ENCODE results near the gene RNF7.
"Not testable (repeated sequence)": the region's sequence is repeated elsewhere in the genome, so short reads cannot be mapped to it uniquely, and the experiment has no call there.

Gene RNF7

DNA sequence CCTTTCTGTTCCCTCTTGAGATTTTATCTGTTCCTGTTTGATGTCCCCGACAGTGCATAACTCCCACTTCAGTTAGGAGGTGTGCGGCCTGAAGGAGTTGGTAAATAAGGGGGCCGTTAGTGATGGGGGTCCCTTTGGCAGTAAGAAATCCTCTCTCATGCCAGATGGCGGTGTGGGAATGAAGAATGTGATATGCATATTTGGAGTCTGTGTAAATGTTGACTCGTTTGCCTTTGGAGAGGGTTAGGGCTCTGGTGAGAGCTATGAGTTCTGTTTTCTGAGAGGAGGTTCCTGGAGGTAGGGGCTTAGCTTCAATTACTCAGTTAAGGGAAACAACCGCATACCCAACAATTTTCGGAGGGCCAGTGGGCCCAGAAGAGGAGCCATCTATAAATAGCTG, 38.8 kb upstream of the RNF7 start:
- Histone ChIP-seq H4K20me1 (ENCODE audit: insufficient read depth, low read length) (no peaks in the 10 kb centered on the region), H3K36me3 (ENCODE audit: insufficient read depth, low read length) (no peaks in the 10 kb centered on the region), H3K4me2 (ENCODE audit: insufficient read depth, low read length) (no peak overlapping the region), H3K4me3 (ENCODE audit: low read depth in 1 of 2, low read length in 2 of 2) (no peak overlapping the region), H3K27me3 (ENCODE audit: insufficient read depth, low read length, poor library complexity) (no peaks in the 10 kb centered on the region), H3K4me1 (ENCODE audit: insufficient read depth, low read length) (no peaks in the 10 kb centered on the region), H3K27ac (ENCODE audit: low read length) (no peak overlapping the region), H3K79me2 (ENCODE audit: insufficient read depth, low read length) (no peaks in the 10 kb centered on the region), H2AFZ (ENCODE audit: low read depth, low read length) (no peak overlapping the region), H3K9ac (ENCODE audit: low read depth, low read length) (no peak overlapping the region), H3K9me3 (ENCODE audit: insufficient read depth, low read length, severe bottlenecking) (no peaks in the 10 kb centered on the region)
- ATAC-seq (ENCODE audit: insufficient read depth, low read depth) (no peak), DNase-seq (no peak)
- TF ChIP-seq, protein P1, sequence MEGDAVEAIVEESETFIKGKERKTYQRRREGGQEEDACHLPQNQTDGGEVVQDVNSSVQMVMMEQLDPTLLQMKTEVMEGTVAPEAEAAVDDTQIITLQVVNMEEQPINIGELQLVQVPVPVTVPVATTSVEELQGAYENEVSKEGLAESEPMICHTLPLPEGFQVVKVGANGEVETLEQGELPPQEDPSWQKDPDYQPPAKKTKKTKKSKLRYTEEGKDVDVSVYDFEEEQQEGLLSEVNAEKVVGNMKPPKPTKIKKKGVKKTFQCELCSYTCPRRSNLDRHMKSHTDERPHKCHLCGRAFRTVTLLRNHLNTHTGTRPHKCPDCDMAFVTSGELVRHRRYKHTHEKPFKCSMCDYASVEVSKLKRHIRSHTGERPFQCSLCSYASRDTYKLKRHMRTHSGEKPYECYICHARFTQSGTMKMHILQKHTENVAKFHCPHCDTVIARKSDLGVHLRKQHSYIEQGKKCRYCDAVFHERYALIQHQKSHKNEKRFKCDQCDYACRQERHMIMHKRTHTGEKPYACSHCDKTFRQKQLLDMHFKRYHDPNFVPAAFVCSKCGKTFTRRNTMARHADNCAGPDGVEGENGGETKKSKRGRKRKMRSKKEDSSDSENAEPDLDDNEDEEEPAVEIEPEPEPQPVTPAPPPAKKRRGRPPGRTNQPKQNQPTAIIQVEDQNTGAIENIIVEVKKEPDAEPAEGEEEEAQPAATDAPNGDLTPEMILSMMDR (IDR thresholded peaks at IDR 0.05; ENCODE audit: borderline replicate concordance, extremely low read depth, low read length, poor library complexity, severe bottlenecking), result no peak
- no peak for TF ChIP-seq EZH2 (IDR thresholded peaks at IDR 0.05; ENCODE audit: borderline replicate concordance, low read depth, low read length, severe bottlenecking)

DNA sequence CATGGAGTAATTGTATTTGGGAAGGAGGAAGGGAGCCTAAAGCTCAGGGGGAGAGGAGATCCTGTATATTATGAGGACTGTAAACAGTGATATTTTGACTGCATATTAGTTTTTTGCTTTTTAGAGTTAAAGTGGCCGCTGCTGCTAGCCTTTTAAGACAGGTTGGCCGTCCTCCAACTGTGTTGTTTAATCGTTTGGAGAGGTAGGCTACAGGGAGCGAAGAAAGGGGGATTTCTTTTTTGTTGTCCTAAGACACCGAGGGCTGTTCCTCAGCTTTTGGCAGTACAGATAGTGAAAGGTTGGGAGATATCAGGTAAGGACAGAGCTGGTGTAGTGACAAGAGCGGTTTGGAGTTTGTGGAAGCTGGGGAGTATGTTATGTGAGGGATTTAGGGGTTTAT, 38.2 kb upstream of the RNF7 start:
- Histone ChIP-seq H3K4me1 (ENCODE audit: insufficient read depth, low read length) (no peaks in the 10 kb centered on the region), H3K9me3 (ENCODE audit: insufficient read depth, low read length, severe bottlenecking) (no peaks in the 10 kb centered on the region), H3K79me2 (ENCODE audit: insufficient read depth, low read length) (no peaks in the 10 kb centered on the region), H3K27me3 (ENCODE audit: insufficient read depth, low read length, poor library complexity) (no peaks in the 10 kb centered on the region), H4K20me1 (ENCODE audit: insufficient read depth, low read length) (no peaks in the 10 kb centered on the region), H3K27ac (ENCODE audit: low read length) (no peak overlapping the region), H3K4me2 (ENCODE audit: insufficient read depth, low read length) (no peak overlapping the region), H3K4me3 (ENCODE audit: low read depth in 1 of 2, low read length in 2 of 2) (no peak overlapping the region), H3K9ac (ENCODE audit: low read depth, low read length) (no peak overlapping the region), H3K36me3 (ENCODE audit: insufficient read depth, low read length) (no peaks in the 10 kb centered on the region), H2AFZ (ENCODE audit: low read depth, low read length) (no peak overlapping the region)
- no peak for TF ChIP-seq EZH2 (IDR thresholded peaks at IDR 0.05; ENCODE audit: borderline replicate concordance, low read depth, low read length, severe bottlenecking)
- TF ChIP-seq, protein P1 (IDR thresholded peaks at IDR 0.05; ENCODE audit: borderline replicate concordance, extremely low read depth, low read length, poor library complexity, severe bottlenecking), result no peak
- DNase-seq (no peak), ATAC-seq (ENCODE audit: insufficient read depth, low read depth) (no peak)

DNA sequence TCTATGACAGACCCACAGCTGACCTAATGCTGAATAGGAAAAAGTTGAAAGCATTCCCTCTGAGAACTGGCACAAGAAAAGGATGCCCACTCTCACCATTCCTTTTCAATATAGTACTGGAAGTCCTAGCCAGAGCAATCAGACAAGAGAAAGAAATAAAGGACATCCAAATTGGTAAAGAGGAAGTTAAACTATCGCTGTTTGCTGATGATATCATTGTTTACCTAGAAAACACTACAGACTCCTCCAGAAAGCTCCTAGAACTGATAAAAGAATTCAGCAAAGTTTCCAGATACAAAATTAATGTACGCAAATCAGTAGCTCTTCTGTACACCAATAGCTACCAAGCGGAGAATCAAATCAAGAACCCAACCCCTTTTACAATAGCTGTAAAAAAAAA, 34.7 kb upstream of the RNF7 start:
- ATAC-seq (ENCODE audit: insufficient read depth, low read depth); H3K36me3 ChIP-seq (ENCODE audit: insufficient read depth, low read length); H3K4me3 ChIP-seq (ENCODE audit: low read depth in 1 of 2, low read length in 2 of 2); H3K27me3 ChIP-seq (ENCODE audit: insufficient read depth, low read length, poor library complexity); H4K20me1 ChIP-seq (ENCODE audit: insufficient read depth, low read length); H3K27ac ChIP-seq (ENCODE audit: low read length); H3K9me3 ChIP-seq (ENCODE audit: insufficient read depth, low read length, severe bottlenecking); H2AFZ ChIP-seq (ENCODE audit: low read depth, low read length); DNase-seq; H3K4me2 ChIP-seq (ENCODE audit: insufficient read depth, low read length); H3K9ac ChIP-seq (ENCODE audit: low read depth, low read length); H3K79me2 ChIP-seq (ENCODE audit: insufficient read depth, low read length); H3K4me1 ChIP-seq (ENCODE audit: insufficient read depth, low read length): not testable (repeated sequence)

DNA sequence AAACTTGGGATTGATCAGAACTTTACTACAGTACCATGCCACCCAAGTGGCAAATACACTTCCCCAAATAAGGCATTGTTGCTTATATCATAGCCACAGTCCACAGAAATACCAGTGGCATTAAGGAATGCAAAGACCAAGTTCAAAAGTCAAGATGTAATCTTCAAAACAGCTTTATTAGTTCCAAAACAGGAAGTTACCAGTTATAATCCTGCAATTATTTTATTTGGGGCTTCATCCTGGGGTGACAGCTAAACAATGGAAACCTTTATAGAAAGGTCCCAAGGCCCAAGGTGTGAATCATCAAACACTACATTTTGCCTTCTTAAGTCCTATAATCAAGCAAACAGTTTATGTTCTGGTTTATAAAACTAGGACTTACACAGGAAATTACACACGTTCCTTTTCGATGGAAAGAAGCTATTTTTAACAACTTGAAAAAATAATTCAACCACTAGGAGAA, 30.3 kb upstream of the RNF7 start:
- Histone ChIP-seq H3K27ac (ENCODE audit: low read length) (no peak overlapping the region), H3K9ac (ENCODE audit: low read depth, low read length) (no peak overlapping the region), H3K9me3 (ENCODE audit: insufficient read depth, low read length, severe bottlenecking) (no peaks in the 10 kb centered on the region), H3K4me3 (ENCODE audit: low read depth in 1 of 2, low read length in 2 of 2) (no peak overlapping the region), H3K79me2 (ENCODE audit: insufficient read depth, low read length) (no peaks in the 10 kb centered on the region), H3K4me2 (ENCODE audit: insufficient read depth, low read length) (no peak overlapping the region), H2AFZ (ENCODE audit: low read depth, low read length) (no peak overlapping the region), H3K4me1 (ENCODE audit: insufficient read depth, low read length) (no peaks in the 10 kb centered on the region), H3K27me3 (ENCODE audit: insufficient read depth, low read length, poor library complexity) (no peaks in the 10 kb centered on the region), H4K20me1 (ENCODE audit: insufficient read depth, low read length) (no peaks in the 10 kb centered on the region), H3K36me3 (ENCODE audit: insufficient read depth, low read length) (no peaks in the 10 kb centered on the region)
- ATAC-seq (ENCODE audit: insufficient read depth, low read depth) (no peak), DNase-seq (no peak)
- no peak for TF ChIP-seq EZH2 (IDR thresholded peaks at IDR 0.05; ENCODE audit: borderline replicate concordance, low read depth, low read length, severe bottlenecking)
- TF ChIP-seq, protein P1 (IDR thresholded peaks at IDR 0.05; ENCODE audit: borderline replicate concordance, extremely low read depth, low read length, poor library complexity, severe bottlenecking), result no peak
